ENCODE measurements around the gene BBS4. TPM values are rescaled to one million over a fixed set of nuclear protein-coding genes. Genes with fewer than 3 reads are reported as not detected.

BBS4 gene
- total and polyA plus RNA-seq, 9 donors, result 17.8 to 30.2 (median 23.4) TPM

DNA sequence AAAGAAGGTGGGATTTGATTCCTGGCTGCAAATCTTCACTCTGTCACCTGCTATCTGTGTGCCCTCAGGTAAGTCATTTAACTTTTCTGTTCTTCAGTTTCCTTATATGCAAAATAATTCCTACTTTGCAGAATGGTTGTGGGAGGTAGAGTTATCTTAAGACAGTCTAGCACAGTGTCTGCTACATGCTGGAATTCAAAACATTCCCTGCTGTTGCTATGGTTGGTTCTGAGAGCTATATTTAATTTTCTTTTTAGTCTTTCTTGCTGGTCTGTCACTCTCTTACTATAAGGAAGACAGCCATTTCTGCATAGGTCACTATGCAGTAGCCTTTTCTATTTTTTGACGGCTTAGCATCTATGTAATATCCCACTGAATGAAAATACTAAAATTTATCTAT, 101.5 kb downstream of the BBS4 start:
- Histone ChIP-seq H3K27ac (no peak overlapping the region), H3K4me1 (ENCODE audit: insufficient read depth) (peaks cover 5% of the 10 kb centered on the region), H3K27me3 (no peaks in the 10 kb centered on the region), H3K4me3 (no peak overlapping the region), H3K36me3 (no peaks in the 10 kb centered on the region), H3K9me3 (no peaks in the 10 kb centered on the region)
- TF ChIP-seq EP300 (IDR thresholded peaks at IDR 0.05) (no peak), POLR2A (IDR thresholded peaks at IDR 0.05) (no peak)
- TF ChIP-seq, protein P1, sequence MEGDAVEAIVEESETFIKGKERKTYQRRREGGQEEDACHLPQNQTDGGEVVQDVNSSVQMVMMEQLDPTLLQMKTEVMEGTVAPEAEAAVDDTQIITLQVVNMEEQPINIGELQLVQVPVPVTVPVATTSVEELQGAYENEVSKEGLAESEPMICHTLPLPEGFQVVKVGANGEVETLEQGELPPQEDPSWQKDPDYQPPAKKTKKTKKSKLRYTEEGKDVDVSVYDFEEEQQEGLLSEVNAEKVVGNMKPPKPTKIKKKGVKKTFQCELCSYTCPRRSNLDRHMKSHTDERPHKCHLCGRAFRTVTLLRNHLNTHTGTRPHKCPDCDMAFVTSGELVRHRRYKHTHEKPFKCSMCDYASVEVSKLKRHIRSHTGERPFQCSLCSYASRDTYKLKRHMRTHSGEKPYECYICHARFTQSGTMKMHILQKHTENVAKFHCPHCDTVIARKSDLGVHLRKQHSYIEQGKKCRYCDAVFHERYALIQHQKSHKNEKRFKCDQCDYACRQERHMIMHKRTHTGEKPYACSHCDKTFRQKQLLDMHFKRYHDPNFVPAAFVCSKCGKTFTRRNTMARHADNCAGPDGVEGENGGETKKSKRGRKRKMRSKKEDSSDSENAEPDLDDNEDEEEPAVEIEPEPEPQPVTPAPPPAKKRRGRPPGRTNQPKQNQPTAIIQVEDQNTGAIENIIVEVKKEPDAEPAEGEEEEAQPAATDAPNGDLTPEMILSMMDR (IDR thresholded peaks at IDR 0.05), result no peak
- 70 to 81% (median 79%) methylated on average over 1 of the region's 1 CpG for WGBS, 3 donors
- intact Hi-C loops (cut with DNase I), result loop anchor here in 3 of 4 donors (10.0 kb wide), 4 partner anchors 63 to 847 kb away; partner anchors contain the start of genes ARIH1 (in 1 of the 3) and NPTN (in 1 of the 3)
- DNase-seq, result no peak

Small RNAs within 50 kb of the gene (small RNA-seq; reads per million reads assigned to genes)
- not detected for gene RN7SL853P

Other genes starting within 250 kb of the BBS4 start
- 100 to 1,000 TPM in 5 of 7 donors, 10 to 100 TPM in 2; 47.9 to 211 (median 171) TPM for gene ARIH1, start 211.9 kb upstream of the BBS4 start, total RNA-seq
- 10 to 100 TPM; 33.1 to 91.2 TPM for gene ARIH1, start 211.9 kb upstream of the BBS4 start, polyA plus RNA-seq
- under 1 TPM in 2 of 7 donors, not detected in 5; 0.15 to 0.36 TPM for gene GOLGA6B, start 31.5 kb upstream of the BBS4 start, total RNA-seq
- not detected for gene GOLGA6B, start 31.5 kb upstream of the BBS4 start, polyA plus RNA-seq
- not detected for gene HIGD2B, start within 50 bp of the BBS4 start, total RNA-seq
- gene HIGD2B, start within 50 bp of the BBS4 start, polyA plus RNA-seq, result not detected
- gene ADPGK, start 97.6 kb downstream of the BBS4 start, total RNA-seq, result 10 to 100 TPM; 20.3 to 46.1 (median 28.1) TPM
- gene ADPGK, start 97.6 kb downstream of the BBS4 start, polyA plus RNA-seq, result 10 to 100 TPM; 25.5 to 39.0 TPM